HL-60 (cell line): ENCODE measurements around the gene GALK1.

ENCODE experiments used
- CTCF ChIP-seq: IDR thresholded peaks from one replicate; pipeline ENCODE4 v1.5.1; 2011; ENCODE audit warnings: low read length, control low read depth, inconsistent platforms; ENCODE audit not compliant: insufficient read depth
- GABPA ChIP-seq: IDR thresholded peaks from 2 replicates; pipeline ENCODE4 v1.6.1; 2012; ENCODE audit warnings: low read depth

DNA sequence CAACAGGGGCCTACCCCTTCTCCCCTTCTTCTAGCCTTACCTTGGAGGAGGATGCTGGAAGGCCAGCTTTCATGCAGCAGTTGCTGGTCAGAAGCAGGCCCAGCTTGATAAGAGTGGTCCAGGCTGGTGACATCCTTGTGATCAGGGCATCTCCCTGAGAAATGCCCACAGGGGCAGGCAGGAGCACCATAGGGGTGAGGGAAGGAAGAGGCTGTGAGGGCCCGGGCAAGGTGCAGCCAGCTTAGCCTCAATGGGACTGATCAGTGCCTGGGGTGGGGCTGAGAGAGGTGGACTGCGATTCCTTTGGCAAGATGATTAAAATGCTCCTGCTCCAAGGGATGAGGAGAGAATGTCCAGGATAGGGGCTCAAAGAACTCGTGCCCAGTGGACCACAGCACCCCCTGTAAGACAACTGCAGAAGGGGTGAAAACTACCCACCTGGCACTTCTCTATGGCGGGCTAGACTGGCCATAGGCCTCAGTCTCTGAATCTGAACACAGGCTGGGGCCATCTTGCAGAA lies 9.5 kb upstream of the GALK1 start:
- TF ChIP-seq GABPA (no peak), CTCF (no peak)
